ENCODE measurements around the gene DCAKD. TPM values are rescaled to one million over a fixed set of nuclear protein-coding genes. Genes with fewer than 3 reads are reported as not detected.

DCAKD gene
- total and polyA plus RNA-seq, 2 of the 8 experiments (the other 6 are each of a cell fraction or from before 2014, with no cell fraction given): 35.6 to 52.9 TPM

GRCh38 chr17:45098081-45098868, 46.8 kb upstream of the DCAKD start (continued):
- no peak for TF ChIP-seq ASH2L (IDR thresholded peaks at IDR 0.05; ENCODE audit: low read length)
- TF ChIP-seq EZH2 (IDR thresholded peaks at IDR 0.05; ENCODE audit: low read depth, low read length, severe bottlenecking): no peak
- TF ChIP-seq GABPA (IDR thresholded peaks at IDR 0.05; ENCODE audit: borderline replicate concordance, insufficient read depth, low read length): no peak
- no peak for TF ChIP-seq BCL11A (IDR thresholded peaks at IDR 0.05; ENCODE audit: low read depth in 2 of 2, low read length in 2 of 2)
